ENCODE measurements around the gene GABBR2.

DNA sequence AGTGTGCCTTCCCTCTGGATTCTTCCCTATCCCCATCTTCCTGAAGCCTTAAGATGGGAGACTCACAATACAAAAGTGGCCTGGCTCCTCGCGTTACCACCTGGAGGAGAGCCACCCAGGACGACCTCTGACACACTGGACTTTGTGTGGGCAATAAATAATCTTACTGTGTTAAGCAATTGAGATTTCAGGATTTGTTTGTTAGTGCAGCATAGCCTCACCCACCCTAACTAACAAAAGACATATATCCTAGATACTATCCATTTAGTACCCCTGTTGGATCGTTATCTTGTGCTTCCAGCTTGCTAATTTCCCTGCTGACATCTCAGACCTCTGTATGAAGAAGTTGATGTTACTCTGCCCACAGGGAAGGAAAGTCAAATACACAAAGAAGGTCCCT is 7.9 kb downstream of the GABBR2 start:
- TF ChIP-seq, protein P1, sequence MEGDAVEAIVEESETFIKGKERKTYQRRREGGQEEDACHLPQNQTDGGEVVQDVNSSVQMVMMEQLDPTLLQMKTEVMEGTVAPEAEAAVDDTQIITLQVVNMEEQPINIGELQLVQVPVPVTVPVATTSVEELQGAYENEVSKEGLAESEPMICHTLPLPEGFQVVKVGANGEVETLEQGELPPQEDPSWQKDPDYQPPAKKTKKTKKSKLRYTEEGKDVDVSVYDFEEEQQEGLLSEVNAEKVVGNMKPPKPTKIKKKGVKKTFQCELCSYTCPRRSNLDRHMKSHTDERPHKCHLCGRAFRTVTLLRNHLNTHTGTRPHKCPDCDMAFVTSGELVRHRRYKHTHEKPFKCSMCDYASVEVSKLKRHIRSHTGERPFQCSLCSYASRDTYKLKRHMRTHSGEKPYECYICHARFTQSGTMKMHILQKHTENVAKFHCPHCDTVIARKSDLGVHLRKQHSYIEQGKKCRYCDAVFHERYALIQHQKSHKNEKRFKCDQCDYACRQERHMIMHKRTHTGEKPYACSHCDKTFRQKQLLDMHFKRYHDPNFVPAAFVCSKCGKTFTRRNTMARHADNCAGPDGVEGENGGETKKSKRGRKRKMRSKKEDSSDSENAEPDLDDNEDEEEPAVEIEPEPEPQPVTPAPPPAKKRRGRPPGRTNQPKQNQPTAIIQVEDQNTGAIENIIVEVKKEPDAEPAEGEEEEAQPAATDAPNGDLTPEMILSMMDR (IDR thresholded peaks at IDR 0.05), result no peak
- no peak for TF ChIP-seq POLR2A (IDR thresholded peaks at IDR 0.05)

Measured in uterus (tissue), 2 donors.